Esophagus (tissue), 2 donors: Measurements from ENCODE around the gene STPG4. TPM values are rescaled to one million over a fixed set of nuclear protein-coding genes. Genes with fewer than 3 reads are reported as not detected.

Experiments used
- H3K27ac ChIP-seq, 2 donors: one replicate each; pipeline ENCODE4 v1.5.1; 2013; ENCODE audit warnings: low read depth in 2 of 2, mild to moderate bottlenecking in 2 of 2, inconsistent platforms in 1 of 2, low read length in 1 of 2, moderate library complexity in 1 of 2
- H3K27me3 ChIP-seq, 2 donors: one replicate each; pipeline ENCODE4 v1.6.1; 2013; ENCODE audit warnings: low read length in 2 of 2, control low read depth in 1 of 2, mild to moderate bottlenecking in 1 of 2; ENCODE audit not compliant: insufficient read depth in 2 of 2, control insufficient read depth in 1 of 2
- H3K36me3 ChIP-seq, 2 donors: one replicate each; pipeline ENCODE4 v1.6.1; 2013; ENCODE audit warnings: low read length in 1 of 2; ENCODE audit not compliant: control insufficient read depth in 2 of 2, insufficient read depth in 2 of 2
- H3K4me1 ChIP-seq, 2 donors: one replicate each; pipeline ENCODE4 v1.6.1; 2013; ENCODE audit warnings: low read length in 1 of 2; ENCODE audit not compliant: control insufficient read depth in 2 of 2, insufficient read depth in 2 of 2
- H3K4me3 ChIP-seq, 2 donors: one replicate each; pipeline ENCODE4 v1.5.1; 2013; ENCODE audit warnings: low read length in 2 of 2, mild to moderate bottlenecking in 2 of 2, low read depth in 1 of 2, moderate library complexity in 1 of 2
- H3K9me3 ChIP-seq, 2 donors: one replicate each; pipeline ENCODE4 v1.6.1; 2013; ENCODE audit warnings: mild to moderate bottlenecking in 2 of 2, low read depth in 1 of 2, low read length in 1 of 2, moderate library complexity in 1 of 2; ENCODE audit not compliant: control insufficient read depth in 2 of 2, insufficient read depth in 1 of 2
- WGBS, 2 donors: extraction: QIAGEN DNeasy Blood & Tissue Kit; methylation state at CpG; one replicate each; pipeline ENCODE4 v1.1.7; 2013; 5-methylcytosine and 5-hydroxymethylcytosine counted together
- polyA plus RNA-seq, 2 donors: library from polyadenylated mRNA; stranded (reverse); fragments of 200-250 nt; gene quantifications; one replicate each; pipeline ENCODE4 v1.2.3, GENCODE V29; 2013
- donor health status: healthy with polysubstance abuse.
- donor health status: Bipolar disorder and iron deficiency.

STPG4 gene
- polyA plus RNA-seq, 2 donors: not detected

- WGBS, 2 donors: 85 to 93% methylated on average over 5 of the region's 5 CpGs
- H3K4me3 ChIP-seq: no peak overlapping the region
- no peaks in the 10 kb centered on the region for H3K27me3 ChIP-seq
- no peaks in the 10 kb centered on the region for H3K9me3 ChIP-seq
- no peaks in the 10 kb centered on the region for H3K4me1 ChIP-seq
- no peaks in the 10 kb centered on the region for H3K36me3 ChIP-seq
- H3K27ac ChIP-seq: no peak overlapping the region
Measured at GRCh38 chr2:47095349-47096020, 59.6 kb downstream of the STPG4 start.

- Histone ChIP-seq H3K27me3 (no peaks in the 10 kb centered on the region), H3K4me3 (no peak overlapping the region), H3K36me3 (no peaks in the 10 kb centered on the region), H3K27ac (no peak overlapping the region), H3K9me3 (no peaks in the 10 kb centered on the region), H3K4me1 (no peaks in the 10 kb centered on the region)
- WGBS, 2 donors: 88 to 91% methylated on average over 7 of the region's 7 CpGs
Measured at GRCh38 chr2:47094511-47095142, 60.5 kb downstream of the STPG4 start.

GRCh38 chr2:47093626-47094025 is 61.5 kb downstream of the STPG4 start:
- Histone ChIP-seq H3K4me3 (no peak overlapping the region), H3K4me1 (peaks cover 0 to 4% of the 10 kb centered on the region in 2 donors), H3K36me3 (no peaks in the 10 kb centered on the region), H3K27ac (no peak overlapping the region), H3K9me3 (no peaks in the 10 kb centered on the region), H3K27me3 (no peaks in the 10 kb centered on the region)
- whole genome bisulfite sequencing, 2 donors: 94 to 97% methylated on average over 8 of the region's 8 CpGs

- peaks cover 0 to 4% of the 10 kb centered on the region in 2 donors for H3K4me1 ChIP-seq
- H3K4me3 ChIP-seq: no peak overlapping the region
- H3K27ac ChIP-seq: no peak overlapping the region
- H3K36me3 ChIP-seq: no peaks in the 10 kb centered on the region
- no peaks in the 10 kb centered on the region for H3K9me3 ChIP-seq
- 92 to 93% methylated on average over 5 of the region's 5 CpGs for WGBS, 2 donors
- no peaks in the 10 kb centered on the region for H3K27me3 ChIP-seq
Measured at GRCh38 chr2:47092465-47092864, 62.6 kb downstream of the STPG4 start.

- Histone ChIP-seq H3K36me3 (no peaks in the 10 kb centered on the region), H3K27ac (no peak overlapping the region), H3K27me3 (no peaks in the 10 kb centered on the region), H3K9me3 (no peaks in the 10 kb centered on the region), H3K4me3 (no peak overlapping the region), H3K4me1 (peaks cover 2 to 4% of the 10 kb centered on the region in 2 donors)
- 60 to 61% methylated on average over 2 of the region's 2 CpGs for WGBS, 2 donors
Measured at GRCh38 chr2:47091118-47091517, 64.0 kb downstream of the STPG4 start.

GRCh38 chr2:47089083-47089464 is 66.0 kb downstream of the STPG4 start:
- WGBS, 2 donors: 64 to 68% methylated on average over 6 of the region's 6 CpGs
- Histone ChIP-seq H3K36me3 (no peaks in the 10 kb centered on the region), H3K4me3 (no peak overlapping the region), H3K4me1 (peaks cover 2 to 4% of the 10 kb centered on the region in 2 donors), H3K27me3 (no peaks in the 10 kb centered on the region), H3K9me3 (no peaks in the 10 kb centered on the region), H3K27ac (no peak overlapping the region)

- no peak overlapping the region for H3K27ac ChIP-seq
- H3K27me3 ChIP-seq: no peaks in the 10 kb centered on the region
- H3K9me3 ChIP-seq: no peaks in the 10 kb centered on the region
- peaks cover 3 to 4% of the 10 kb centered on the region in 2 donors for H3K4me1 ChIP-seq
- H3K4me3 ChIP-seq: no peak overlapping the region
- 51 to 61% methylated on average over 5 of the region's 5 CpGs for WGBS, 2 donors
- no peaks in the 10 kb centered on the region for H3K36me3 ChIP-seq
Measured at GRCh38 chr2:47088371-47089082, 66.6 kb downstream of the STPG4 start.

GRCh38 chr2:47087051-47087450 is 68.1 kb downstream of the STPG4 start:
- H3K27me3 ChIP-seq: no peaks in the 10 kb centered on the region
- H3K9me3 ChIP-seq: no peaks in the 10 kb centered on the region
- H3K36me3 ChIP-seq: no peaks in the 10 kb centered on the region
- WGBS, 2 donors: 79 to 84% methylated on average over 3 of the region's 3 CpGs
- peaks cover 4 to 5% of the 10 kb centered on the region in 2 donors for H3K4me1 ChIP-seq
- H3K27ac ChIP-seq: no peak overlapping the region
- no peak overlapping the region for H3K4me3 ChIP-seq

GRCh38 chr2:47086571-47086970 is 68.5 kb downstream of the STPG4 start:
- Histone ChIP-seq H3K27ac (no peak overlapping the region), H3K36me3 (no peaks in the 10 kb centered on the region), H3K27me3 (no peaks in the 10 kb centered on the region), H3K4me1 (peaks cover 4 to 5% of the 10 kb centered on the region in 2 donors), H3K4me3 (no peak overlapping the region), H3K9me3 (no peaks in the 10 kb centered on the region)
- 54 to 70% methylated on average over 6 of the region's 6 CpGs for WGBS, 2 donors
